Camera-type eye (tissue), 1 donor: ENCODE data around the gene ADAM30. TPM values are rescaled to one million over a fixed set of nuclear protein-coding genes. Genes with fewer than 3 reads are reported as not detected.

Experiments
- total RNA-seq: library from RNA; depleted of rRNA; stranded (reverse); fragments of >200 nt; gene quantifications from one replicate; pipeline ENCODE4 v1.2.3, GENCODE V29; 2014

The ADAM30 gene
- not detected for total RNA-seq

GRCh38 chr1:119896303-119896702 lies at the start of gene ADAM30:
Gene ADAM30, minus strand, starts transcription at chr1:119896515. Its CDS starts 179 bp downstream, at chr1:119896336.

Other genes with a start within 250 kb of the ADAM30 start
- 18.4 TPM for gene ZNF697, start 248.2 kb downstream of the ADAM30 start, total RNA-seq
- gene PHGDH, start 184.6 kb downstream of the ADAM30 start, total RNA-seq: 81.1 TPM
- gene HMGCS2, start 127.6 kb downstream of the ADAM30 start, total RNA-seq: 0.44 TPM
- gene REG4, start 85.1 kb downstream of the ADAM30 start, total RNA-seq: not detected
- 163 TPM for gene NOTCH2, start 173.1 kb upstream of the ADAM30 start, total RNA-seq